IMR-90 (cell line): ENCODE measurements around the gene AMOTL2. TPM values are rescaled to one million over a fixed set of nuclear protein-coding genes. Genes with fewer than 3 reads are reported as not detected.

Experiments used
- ATAC-seq: fragments of 200-7000 bp; cut with Tn5 transposase; 2 replicates; pipeline ENCODE4 v1.9.1; 2020; ENCODE audit warnings: low read depth, mild to moderate bottlenecking, moderate library complexity
- BruUV-seq: library from RNA; stranded (reverse); fragments of 400-500 nt; replicated peaks from 2 replicates; lab custom pipeline; 2021; lab: Mats Ljungman, UMichigan
- CTCF ChIA-PET: fragments of 300-600 bp; formaldehyde crosslinking; extraction: SDS; loops from one replicate; lab custom pipeline; 2021; ENCODE audit warnings: antibody characterized with exemption; lab: Yijun Ruan, JAX
- POLR2A ChIA-PET: fragments of 300-600 bp; sonication (Branson Sonifier 250); formaldehyde crosslinking; loops from one replicate; lab custom pipeline; 2022; ENCODE audit warnings: antibody characterized with exemption; ENCODE audit not compliant: unreplicated experiment; lab: Charles Lee
- DNase-seq: peaks from one replicate; pipeline ENCODE4 v3.0.0; 2013
- H2AFZ ChIP-seq: replicated peaks from 2 replicates; pipeline ENCODE3; 2013; ENCODE audit warnings: low read length, mild to moderate bottlenecking; ENCODE audit not compliant: poor library complexity
- H2AK5ac ChIP-seq: 2 replicates; pipeline ENCODE4 v1.6.1; 2013; ENCODE audit warnings: low read depth, low read length, inconsistent platforms
- H2AK9ac ChIP-seq: replicated peaks from 2 replicates; pipeline ENCODE3; 2013; ENCODE audit warnings: mild to moderate bottlenecking, low read depth, low read length, moderate library complexity; ENCODE audit not compliant: poor library complexity
- H2BK120ac ChIP-seq: 2 replicates; pipeline ENCODE4 v1.6.1; 2013; ENCODE audit warnings: low read depth, low read length, inconsistent platforms
- H2BK15ac ChIP-seq: 3 replicates; pipeline ENCODE4 v1.6.1; 2013; ENCODE audit warnings: low read depth, low read length, inconsistent platforms
- H2BK20ac ChIP-seq: 2 replicates; pipeline ENCODE4 v1.6.1; 2013; ENCODE audit warnings: low read depth, mild to moderate bottlenecking, inconsistent platforms, low read length, moderate library complexity
- H2BK5ac ChIP-seq: 2 replicates; pipeline ENCODE4 v1.6.1; 2013; ENCODE audit warnings: mild to moderate bottlenecking, low read depth, low read length, inconsistent platforms; ENCODE audit not compliant: poor library complexity, severe bottlenecking
- H3K14ac ChIP-seq: replicated peaks from 2 replicates; pipeline ENCODE4 v1.6.1; 2013; ENCODE audit warnings: low read depth, low read length, inconsistent platforms
- H3K18ac ChIP-seq: 2 replicates; pipeline ENCODE4 v1.6.1; 2013; ENCODE audit warnings: low read depth, low read length, control low read depth
- H3K23ac ChIP-seq: 2 replicates; pipeline ENCODE4 v1.6.1; 2013; ENCODE audit warnings: low read depth, low read length, inconsistent platforms
- H3K27ac ChIP-seq: 2 replicates; pipeline ENCODE4 v1.5.1; 2013; ENCODE audit warnings: mild to moderate bottlenecking, control low read depth, low read length; ENCODE audit not compliant: insufficient read depth
- H3K27me3 ChIP-seq: 2 replicates; pipeline ENCODE4 v1.6.1; 2013; ENCODE audit warnings: low read length; ENCODE audit not compliant: control insufficient read depth, insufficient read depth
- H3K36me3 ChIP-seq: 2 replicates; pipeline ENCODE4 v1.6.1; 2013; ENCODE audit warnings: low read length, mixed read lengths; ENCODE audit not compliant: control insufficient read depth, insufficient read depth
- H3K4ac ChIP-seq: 2 replicates; pipeline ENCODE4 v1.6.1; 2013; ENCODE audit warnings: low read depth, low read length, inconsistent platforms
- H3K4me1 ChIP-seq: 2 replicates; pipeline ENCODE4 v1.6.1; 2013; ENCODE audit warnings: low read length, mixed read lengths; ENCODE audit not compliant: control insufficient read depth, insufficient read depth
- H3K4me2 ChIP-seq: 2 replicates; pipeline ENCODE4 v1.6.1; 2013; ENCODE audit warnings: low read depth, mild to moderate bottlenecking, control low read depth, low read length, moderate library complexity
- H3K4me3 ChIP-seq: 2 replicates; pipeline ENCODE4 v1.5.1; 2013; ENCODE audit warnings: low read depth, mild to moderate bottlenecking, control low read depth, low read length, moderate library complexity; ENCODE audit not compliant: insufficient read depth
- H3K56ac ChIP-seq: 2 replicates; pipeline ENCODE4 v1.6.1; 2013; ENCODE audit warnings: low read length, inconsistent platforms; ENCODE audit not compliant: insufficient read depth; ENCODE audit errors: extremely low read depth
- H3K79me1 ChIP-seq, 2 experiments: 2 replicates each; pipeline ENCODE4 v1.6.1; 2013; ENCODE audit warnings: low read length in 2 of 2, inconsistent platforms in 1 of 2, low read depth in 1 of 2
- H3K9ac ChIP-seq: 2 replicates; pipeline ENCODE4 v1.6.1; 2013; ENCODE audit warnings: low read depth, low read length, control low read depth
- H3K9me1 ChIP-seq: 2 replicates; pipeline ENCODE4 v1.6.1; 2013; ENCODE audit warnings: low read length, inconsistent platforms; ENCODE audit not compliant: insufficient read depth
- H3K9me3 ChIP-seq: 2 replicates; pipeline ENCODE4 v1.6.1; 2013; ENCODE audit warnings: low read length; ENCODE audit not compliant: control insufficient read depth, insufficient read depth
- H4K20me1 ChIP-seq: 2 replicates; pipeline ENCODE4 v1.6.1; 2013; ENCODE audit warnings: low read length, inconsistent platforms; ENCODE audit not compliant: insufficient read depth
- H4K5ac ChIP-seq: 2 replicates; pipeline ENCODE4 v1.6.1; 2013; ENCODE audit warnings: mild to moderate bottlenecking, low read depth, low read length, control low read depth
- H4K8ac ChIP-seq, 2 experiments: 2 replicates each; pipeline ENCODE4 v1.6.1; 2013; ENCODE audit warnings: low read depth in 2 of 2, low read length in 2 of 2, control low read depth in 1 of 2, inconsistent platforms in 1 of 2
- H4K91ac ChIP-seq: 2 replicates; pipeline ENCODE4 v1.6.1; 2013; ENCODE audit warnings: low read depth, low read length, inconsistent platforms; ENCODE audit not compliant: insufficient read depth
- CEBPB ChIP-seq: IDR thresholded peaks from 2 replicates; pipeline ENCODE4 v1.6.1; 2012; ENCODE audit warnings: low read depth, low read length, improper control_type of control experiment
- NFE2L2 ChIP-seq: fragments of 150-350 bp; IDR thresholded peaks from 2 replicates; pipeline ENCODE4 v1.6.1; 2016; ENCODE audit warnings: low read depth, mild to moderate bottlenecking, low read length
- POLR2A ChIP-seq: IDR thresholded peaks from 2 replicates; pipeline ENCODE4 v1.6.1; 2012; ENCODE audit warnings: mild to moderate bottlenecking, low read depth, low read length
- WGBS, 2 experiments: methylation state at CpG; one replicate each; pipeline versions ENCODE4 v1.1.5 to v1.1.7; 2013; ENCODE audit warnings: missing lambda C conversion rate in 2 of 2; ENCODE audit not compliant: insufficient read length in 1 of 2; ENCODE audit errors: extremely low coverage in 2 of 2; 5-methylcytosine and 5-hydroxymethylcytosine counted together
- dilution Hi-C: fragments of 300-500 bp; cut with HindIII; formaldehyde crosslinking; loops from one replicate; pipeline ENCODE4 v1.14.3; 2018; ENCODE audit warnings: low sequenced_read_pairs; ENCODE audit not compliant: unreplicated experiment
- in situ Hi-C: fragments of 300-500 bp; cut with MboI; formaldehyde crosslinking; loops from 3 replicates; pipeline ENCODE4 v1.14.3; 2019; ENCODE audit warnings: low sequenced_read_pairs, inconsistent platforms, mixed read lengths
- intact Hi-C: fragments of 100-400 bp; cut with micrococcal nuclease; formaldehyde crosslinking; loops from 2 replicates; pipeline ENCODE4 v1.10.0; 2022
- polyA plus RNA-seq, 3 experiments: library from polyadenylated mRNA; depleted of rRNA; stranded (reverse); fragments of >200 nt; gene quantifications; 2 replicates each; pipeline ENCODE4 v1.2.3, GENCODE V29; 2012; ENCODE audit warnings: low replicate concordance in 1 of 3
- total RNA-seq: library from RNA; depleted of rRNA; stranded (reverse); fragments of >200 nt; gene quantifications from 2 replicates; pipeline ENCODE4 v1.2.3, GENCODE V29; 2012

AMOTL2 gene
- total and polyA plus RNA-seq, 2 of the 4 experiments (the other 2 are of a cell fraction): 162 to 176 TPM

DNA sequence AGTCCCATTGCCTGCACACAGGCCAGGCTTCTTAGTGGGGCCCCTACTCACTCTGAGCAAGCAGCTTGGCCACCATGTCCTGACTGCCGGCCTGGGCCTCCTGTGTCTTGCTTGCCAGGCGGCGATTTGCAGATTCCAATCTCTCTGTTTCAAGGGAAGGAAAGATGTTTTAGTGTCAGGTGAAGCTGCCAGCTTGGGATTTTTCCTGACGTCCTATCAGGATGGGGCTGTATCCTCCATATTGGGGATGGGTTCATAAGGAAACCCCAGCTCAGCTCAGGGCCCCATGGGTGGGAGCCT, 8.5 kb downstream of the AMOTL2 start:
- CTCF ChIA-PET: interaction anchor here (0.6 kb wide), 1 partner anchor 112 kb away, joined by 3 read pairs; no protein-coding TSS in a partner anchor
- Histone ChIP-seq H3K56ac (no peak overlapping the region), H3K4ac (peak overlapping the region; percentile 80), H3K4me2 (no peak overlapping the region), H3K9me1 (peaks cover 26% of the 10 kb centered on the region), H3K14ac (0 out of 2 replicates have a peak overlapping the region, but pooled peaks have one; percentile 18), H2BK5ac (peak overlapping the region; percentile 83), H4K5ac (peak overlapping the region; percentile 38; the same call in 1 of the 2 replicates), H2BK20ac (no peak overlapping the region), H2BK15ac (no peak overlapping the region), H2AFZ (no peak overlapping the region), H3K27me3 (no peaks in the 10 kb centered on the region), H4K8ac (no peak overlapping the region), H3K36me3 (peaks cover 94% of the 10 kb centered on the region), H3K79me1 (peaks cover 22 to 87% of the 10 kb centered on the region in 2 experiments; a peak in 3 of 4 replicates), H2AK5ac (no peak overlapping the region), H2BK120ac (no peak overlapping the region), H3K4me3 (no peak overlapping the region), H4K20me1 (peaks cover 95% of the 10 kb centered on the region), H3K27ac (peak overlapping the region; percentile 90), H3K9ac (peak overlapping the region; percentile 47; the same call in 1 of the 2 replicates), H2AK9ac (no peak overlapping the region), H3K4me1 (peaks cover 82% of the 10 kb centered on the region), H3K18ac (peak overlapping the region; percentile 29; the same call in 1 of the 2 replicates), H3K9me3 (no peaks in the 10 kb centered on the region), H4K91ac (no peak overlapping the region), H3K23ac (0 out of 2 replicates have a peak overlapping the region, but pooled peaks have one; percentile 18)
- no peak for TF ChIP-seq NFE2L2
- TF ChIP-seq CEBPB: no peak
- TF ChIP-seq POLR2A: peak; percentile 44
- ATAC-seq: no peak
- DNase-seq: no peak
- dilution Hi-C loops (no loop called here), intact Hi-C loops (no loop called here), in situ Hi-C loops (no loop called here)
- no TSS peak for BruUV-seq
- WGBS, 2 experiments: no CpG with 5 or more reads among the region's 4 CpGs
- POLR2A ChIA-PET: interaction anchor here (0.9 to 2.8 kb wide), 3 partner anchors 9 to 116 kb away, joined by 3 to 12 read pairs (median 5); partner anchors contain the start of gene AMOTL2
